HG02943 (cell line): ENCODE data around the gene SPRY2.

ENCODE experiments used
- ATAC-seq: cut with Tn5 transposase; IDR thresholded peaks from one replicate; pipeline ENCODE4 v1.9.1; 2021; ENCODE audit warnings: mild to moderate bottlenecking, low read depth, moderate library complexity; ENCODE audit not compliant: unreplicated experiment

The SPRY2 gene

GRCh38 chr13:80341101-80341755, at the start of gene SPRY2:
TSS of gene SPRY2 (minus strand) at chr13:80341126. CDS start at chr13:80337705, 3,421 bp downstream.
- peak; percentile 47 for ATAC-seq

GRCh38 chr13:80390338-80390737, 49.4 kb upstream of the SPRY2 start:
- no peak for ATAC-seq

GRCh38 chr13:80389073-80390038, 48.4 kb upstream of the SPRY2 start:
- ATAC-seq = no peak

GRCh38 chr13:80388506-80388905, 47.6 kb upstream of the SPRY2 start:
- ATAC-seq = no peak

- no peak for ATAC-seq
These were observed 45.7 kb upstream of the SPRY2 start for GRCh38 chr13:80386592-80386991.

- no peak for ATAC-seq
These were observed 45.1 kb upstream of the SPRY2 start for GRCh38 chr13:80386002-80386401.

GRCh38 chr13:80382576-80382975, 41.6 kb upstream of the SPRY2 start:
- ATAC-seq = no peak

GRCh38 chr13:80379245-80379644, 38.3 kb upstream of the SPRY2 start:
- no peak for ATAC-seq

- no peak for ATAC-seq
These were observed 35.6 kb upstream of the SPRY2 start for GRCh38 chr13:80376554-80376953.

GRCh38 chr13:80374901-80375300, 34.0 kb upstream of the SPRY2 start:
- ATAC-seq = no peak

GRCh38 chr13:80374444-80374843, 33.5 kb upstream of the SPRY2 start:
- no peak for ATAC-seq

GRCh38 chr13:80371840-80372509, 31.0 kb upstream of the SPRY2 start:
- ATAC-seq = no peak

- no peak for ATAC-seq
These were observed 26.5 kb upstream of the SPRY2 start for GRCh38 chr13:80367473-80367872.

- ATAC-seq = no peak
These were observed 23.1 kb upstream of the SPRY2 start for GRCh38 chr13:80363890-80364503.

- no peak for ATAC-seq
These were observed 21.6 kb upstream of the SPRY2 start for GRCh38 chr13:80362481-80362880.

GRCh38 chr13:80361883-80362327, 21.0 kb upstream of the SPRY2 start:
- peak; percentile 83 for ATAC-seq

- ATAC-seq = no peak
These were observed 20.4 kb upstream of the SPRY2 start for GRCh38 chr13:80361298-80361697.

GRCh38 chr13:80360453-80360800, 19.5 kb upstream of the SPRY2 start:
- no peak for ATAC-seq

GRCh38 chr13:80359778-80360452, 19.0 kb upstream of the SPRY2 start:
- ATAC-seq = no peak

- no peak for ATAC-seq
These were observed 18.5 kb upstream of the SPRY2 start for GRCh38 chr13:80359414-80359777.
